Lower lobe of right lung (tissue), 2 donors: ENCODE data around the gene CTNNA2. TPM values are rescaled to one million over a fixed set of nuclear protein-coding genes. Genes with fewer than 3 reads are reported as not detected.

ENCODE experiments used
- ATAC-seq, 2 donors: fragments of 200-7000 bp; cut with Tn5 transposase; one replicate each; pipeline ENCODE4 v1.9.1; 2020 to 2022; ENCODE audit warnings: mild to moderate bottlenecking in 2 of 2, moderate library complexity in 2 of 2
- DNase-seq: peaks from one replicate; pipeline ENCODE4 v3.0.0-alpha.2; 2020
- H3K27ac ChIP-seq: fragments of 200-600 bp; one replicate; pipeline ENCODE4 v1.8.0; 2022
- H3K27me3 ChIP-seq: fragments of 200-600 bp; one replicate; pipeline ENCODE4 v1.8.0; 2022; ENCODE audit warnings: low read depth
- H3K36me3 ChIP-seq: fragments of 200-600 bp; one replicate; pipeline ENCODE4 v1.8.0; 2022; ENCODE audit warnings: mild to moderate bottlenecking
- H3K4me1 ChIP-seq: fragments of 200-600 bp; one replicate; pipeline ENCODE4 v1.8.0; 2022
- H3K4me3 ChIP-seq: fragments of 200-600 bp; one replicate; pipeline ENCODE4 v1.8.0; 2022; ENCODE audit warnings: mild to moderate bottlenecking
- H3K9me3 ChIP-seq: fragments of 200-600 bp; one replicate; pipeline ENCODE4 v1.8.0; 2022
- CTCF ChIP-seq: fragments of 200-600 bp; IDR thresholded peaks from one replicate; pipeline ENCODE4 v1.8.0; 2022; ENCODE audit warnings: antibody characterized with exemption, mild to moderate bottlenecking
- intact Hi-C: fragments of 100-400 bp; cut with DNase I; formaldehyde crosslinking; loops from one replicate; pipeline ENCODE4 v1.11.0; 2022
- long read RNA-seq: library from polyadenylated mRNA; unstranded; transcript quantifications from one replicate; pipeline ENCODE4 v2.0.0, GENCODE V29; 2021
- total RNA-seq: library from RNA; stranded (reverse); fragmentation: NEBNext Ultra II Directional; extraction: Animal tissue kit (Norgen Biotek cat#: 25700); gene quantifications from one replicate; pipeline ENCODE4 v1.2.1, GENCODE V29; 2021
- donor health status: DM: no; HTN: yes; CAD: no; lungs with severe emphysema.

The CTNNA2 gene
- total RNA-seq, result not detected
- long read RNA-seq, result 0 reads

GRCh38 chr2:79512442-79513401 lies at the start of gene CTNNA2:
CTNNA2 (plus strand) TSS chr2:79513051.
- Histone ChIP-seq H3K27me3 (peaks cover 20% of the 10 kb centered on the region), H3K4me1 (no peaks in the 10 kb centered on the region), H3K9me3 (no peaks in the 10 kb centered on the region), H3K27ac (no peak within 1 kb of the TSS), H3K4me3 (peak within 1 kb of the TSS; percentile 41), H3K36me3 (no peaks in the 10 kb centered on the region)
- peak; percentile 74 to 78 for ATAC-seq
- intact Hi-C loops, result no loop called here
- DNase-seq, result peak; percentile 48
- TF ChIP-seq CTCF, result no peak

DNA sequence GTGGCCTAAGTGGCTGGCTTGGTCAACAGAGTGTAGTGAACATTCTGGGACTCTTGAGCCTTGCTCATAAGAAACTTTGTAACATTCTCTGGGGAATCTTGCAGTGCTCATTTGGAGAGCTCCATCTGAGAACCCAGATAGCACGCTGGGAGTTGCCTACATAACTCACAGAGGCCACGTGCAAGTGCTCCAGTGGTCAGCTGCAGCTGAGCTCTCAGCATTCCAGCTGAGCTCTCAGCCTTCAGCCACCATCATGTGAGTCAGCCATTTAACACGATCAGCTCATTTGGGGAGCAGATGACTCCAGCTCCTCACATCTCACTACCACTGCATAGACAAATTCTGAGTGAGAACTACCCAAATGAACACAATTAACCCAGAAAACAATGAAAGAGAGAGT lies 25.5 kb upstream of the CTNNA2 start:
- Histone ChIP-seq H3K27me3 (no peaks in the 10 kb centered on the region), H3K9me3 (no peaks in the 10 kb centered on the region), H3K36me3 (no peaks in the 10 kb centered on the region), H3K27ac (no peak overlapping the region), H3K4me3 (no peak overlapping the region), H3K4me1 (no peaks in the 10 kb centered on the region)
- TF ChIP-seq CTCF, result no peak
- DNase-seq, result no peak
- no peak for ATAC-seq
- intact Hi-C loops, result no loop called here

- no peak overlapping the region for H3K27ac ChIP-seq
- no peaks in the 10 kb centered on the region for H3K9me3 ChIP-seq
- peak; percentile 46 for DNase-seq
- ATAC-seq, result no peak
- H3K4me1 ChIP-seq, result no peaks in the 10 kb centered on the region
- intact Hi-C loops, result no loop called here
- peaks cover 20% of the 10 kb centered on the region for H3K27me3 ChIP-seq
- H3K36me3 ChIP-seq, result no peaks in the 10 kb centered on the region
- no peak for TF ChIP-seq CTCF
- no peak overlapping the region for H3K4me3 ChIP-seq
Observed at GRCh38 chr2:79511320-79511951, 1.4 kb upstream of the CTNNA2 start.

- Histone ChIP-seq H3K27ac (no peak overlapping the region), H3K9me3 (no peaks in the 10 kb centered on the region), H3K4me3 (no peak overlapping the region), H3K36me3 (no peaks in the 10 kb centered on the region), H3K4me1 (no peaks in the 10 kb centered on the region), H3K27me3 (peaks cover 20% of the 10 kb centered on the region)
- intact Hi-C loops, result no loop called here
- no peak for TF ChIP-seq CTCF
- no peak for DNase-seq
- ATAC-seq, result no peak
Observed at GRCh38 chr2:79513711-79514110, 860 bp downstream of the CTNNA2 start.

DNA sequence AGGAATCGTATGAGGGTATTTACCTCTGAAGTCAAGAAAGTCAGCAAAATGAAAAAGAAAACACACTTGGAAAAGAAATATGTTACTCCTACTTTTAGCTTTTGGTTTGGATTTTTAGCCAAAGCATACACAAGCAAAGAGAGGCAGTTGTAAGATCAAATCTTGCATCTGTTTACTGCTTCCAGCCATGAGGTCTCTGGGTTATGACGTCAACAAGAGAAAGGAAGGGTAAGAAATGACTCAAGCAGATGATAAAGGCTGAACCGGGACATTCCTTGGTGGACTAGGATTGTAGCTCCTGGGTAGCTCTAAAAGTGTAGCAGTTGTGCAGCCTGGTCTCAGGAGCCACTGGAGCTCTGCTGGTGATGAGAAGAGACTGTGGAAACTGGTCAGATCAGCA lies 16.8 kb downstream of the CTNNA2 start:
- intact Hi-C loops, result no loop called here
- ATAC-seq, result no peak

More for the DNA sequence above, 16.8 kb downstream of the CTNNA2 start:
- no peak for DNase-seq
- H3K36me3 ChIP-seq, result no peaks in the 10 kb centered on the region
- H3K27ac ChIP-seq, result no peak overlapping the region
- no peak for TF ChIP-seq CTCF
- H3K4me3 ChIP-seq, result no peak overlapping the region
- H3K4me1 ChIP-seq, result no peaks in the 10 kb centered on the region
- no peaks in the 10 kb centered on the region for H3K9me3 ChIP-seq
- H3K27me3 ChIP-seq, result no peaks in the 10 kb centered on the region
